ENCODE results near the gene FOXL2. TPM values are rescaled to one million over a fixed set of nuclear protein-coding genes. Genes with fewer than 3 reads are reported as not detected.

Gene FOXL2
- polyA plus RNA-seq, 1 of the 3 experiments (the other 2 are of a cell fraction), result not detected

DNA sequence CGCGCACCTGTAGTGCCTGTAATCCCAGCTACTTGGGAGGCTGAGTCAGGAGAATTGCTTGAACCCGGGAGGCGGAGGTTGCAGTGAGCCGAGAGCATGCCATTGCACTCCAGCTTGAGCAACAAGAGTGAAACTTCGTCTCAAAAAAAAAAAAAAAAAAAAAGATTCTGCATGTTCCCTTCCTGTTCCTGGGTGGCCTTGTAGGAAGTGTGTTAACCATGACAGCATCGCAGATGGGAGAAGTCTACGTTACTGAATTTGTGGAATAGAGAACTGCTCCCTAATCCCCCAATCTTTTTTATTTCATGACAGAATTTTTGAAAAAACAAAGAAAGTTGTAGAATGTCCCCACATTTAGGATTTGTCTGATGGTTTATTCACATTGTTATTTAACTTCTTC lies 45.4 kb downstream of the FOXL2 start (continued):
- TF ChIP-seq, protein P1, sequence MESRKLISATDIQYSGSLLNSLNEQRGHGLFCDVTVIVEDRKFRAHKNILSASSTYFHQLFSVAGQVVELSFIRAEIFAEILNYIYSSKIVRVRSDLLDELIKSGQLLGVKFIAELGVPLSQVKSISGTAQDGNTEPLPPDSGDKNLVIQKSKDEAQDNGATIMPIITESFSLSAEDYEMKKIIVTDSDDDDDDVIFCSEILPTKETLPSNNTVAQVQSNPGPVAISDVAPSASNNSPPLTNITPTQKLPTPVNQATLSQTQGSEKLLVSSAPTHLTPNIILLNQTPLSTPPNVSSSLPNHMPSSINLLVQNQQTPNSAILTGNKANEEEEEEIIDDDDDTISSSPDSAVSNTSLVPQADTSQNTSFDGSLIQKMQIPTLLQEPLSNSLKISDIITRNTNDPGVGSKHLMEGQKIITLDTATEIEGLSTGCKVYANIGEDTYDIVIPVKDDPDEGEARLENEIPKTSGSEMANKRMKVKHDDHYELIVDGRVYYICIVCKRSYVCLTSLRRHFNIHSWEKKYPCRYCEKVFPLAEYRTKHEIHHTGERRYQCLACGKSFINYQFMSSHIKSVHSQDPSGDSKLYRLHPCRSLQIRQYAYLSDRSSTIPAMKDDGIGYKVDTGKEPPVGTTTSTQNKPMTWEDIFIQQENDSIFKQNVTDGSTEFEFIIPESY (IDR thresholded peaks at IDR 0.05; ENCODE audit: borderline replicate concordance, low read depth), result no peak
- no peak for TF ChIP-seq EP300 (IDR thresholded peaks at IDR 0.05; ENCODE audit: borderline replicate concordance in 1 of 2, low read depth in 1 of 2, low read length in 1 of 2)
- TF ChIP-seq RCOR1 (IDR thresholded peaks at IDR 0.05; ENCODE audit: low read length), result no peak
- TF ChIP-seq, protein P2, sequence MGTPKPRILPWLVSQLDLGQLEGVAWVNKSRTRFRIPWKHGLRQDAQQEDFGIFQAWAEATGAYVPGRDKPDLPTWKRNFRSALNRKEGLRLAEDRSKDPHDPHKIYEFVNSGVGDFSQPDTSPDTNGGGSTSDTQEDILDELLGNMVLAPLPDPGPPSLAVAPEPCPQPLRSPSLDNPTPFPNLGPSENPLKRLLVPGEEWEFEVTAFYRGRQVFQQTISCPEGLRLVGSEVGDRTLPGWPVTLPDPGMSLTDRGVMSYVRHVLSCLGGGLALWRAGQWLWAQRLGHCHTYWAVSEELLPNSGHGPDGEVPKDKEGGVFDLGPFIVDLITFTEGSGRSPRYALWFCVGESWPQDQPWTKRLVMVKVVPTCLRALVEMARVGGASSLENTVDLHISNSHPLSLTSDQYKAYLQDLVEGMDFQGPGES (IDR thresholded peaks at IDR 0.05; ENCODE audit: low read depth, low read length), result no peak

DNA sequence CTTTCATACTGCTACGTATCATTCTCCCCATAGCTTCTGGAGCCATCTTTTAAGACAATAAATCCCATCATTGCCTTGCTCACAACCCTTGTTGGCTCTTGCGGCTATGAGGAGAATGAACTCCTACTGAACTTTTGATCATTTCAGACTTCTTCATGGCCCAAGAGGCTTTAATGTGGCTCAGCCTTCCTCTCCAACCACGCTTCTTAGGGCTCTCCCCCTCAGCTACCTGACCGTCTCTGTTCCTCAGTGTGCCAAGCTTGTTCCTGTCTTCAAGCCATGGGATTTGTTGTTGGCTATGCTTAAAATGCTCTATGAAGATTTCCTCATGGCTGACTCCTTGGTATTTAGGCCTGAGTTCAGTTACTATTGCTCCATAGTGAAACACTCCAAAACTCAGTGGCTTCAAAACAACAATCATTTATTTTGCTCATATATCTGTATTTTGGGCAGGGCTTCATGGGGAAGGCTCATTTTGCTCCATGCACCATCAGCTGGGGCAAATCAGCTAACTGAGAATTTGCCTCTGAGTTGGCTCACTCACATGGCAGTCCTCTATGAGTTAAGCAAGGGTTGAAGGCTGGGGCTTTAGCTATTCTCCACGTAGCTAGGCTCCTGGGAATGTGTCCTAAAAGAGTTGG lies 47.5 kb downstream of the FOXL2 start:
- Histone ChIP-seq H4K20me1 (ENCODE audit: insufficient read depth) (no peaks in the 10 kb centered on the region), H3K27ac (ENCODE audit: low read depth in 2 of 2, low read length in 1 of 2) (no peak overlapping the region), H3K4me2 (no peak overlapping the region), H3K9ac (no peak overlapping the region), H3K36me3 (replicated peaks in 1 of 2; ENCODE audit: control insufficient read depth in 1 of 2, insufficient read depth in 2 of 2, low read length in 1 of 2) (no peaks in the 10 kb centered on the region), H3K27me3 (ENCODE audit: insufficient read depth) (no peaks in the 10 kb centered on the region), H3F3A (replicated peaks; ENCODE audit: insufficient read depth) (no peaks in the 10 kb centered on the region), H3K4me3 (ENCODE audit: low read depth in 2 of 2, low read length in 1 of 2) (no peak overlapping the region), H3K9me2 (no peaks in the 10 kb centered on the region), H3K9me3 (no peaks in the 10 kb centered on the region), H3K4me1 (ENCODE audit: control insufficient read depth in 1 of 2, insufficient read depth in 2 of 2, low read depth in 1 of 2, low read length in 1 of 2) (no peaks in the 10 kb centered on the region), H2AFZ (ENCODE audit: low read depth) (no peak overlapping the region), H3K79me2 (ENCODE audit: insufficient read depth) (no peaks in the 10 kb centered on the region)
- no peak for DNase-seq
- TF ChIP-seq FOSL2 (IDR thresholded peaks at IDR 0.05; ENCODE audit: borderline replicate concordance, low read depth) (no peak), TCF12 (IDR thresholded peaks at IDR 0.05) (no peak), JUND (IDR thresholded peaks at IDR 0.05) (no peak)
- TF ChIP-seq, protein P3, sequence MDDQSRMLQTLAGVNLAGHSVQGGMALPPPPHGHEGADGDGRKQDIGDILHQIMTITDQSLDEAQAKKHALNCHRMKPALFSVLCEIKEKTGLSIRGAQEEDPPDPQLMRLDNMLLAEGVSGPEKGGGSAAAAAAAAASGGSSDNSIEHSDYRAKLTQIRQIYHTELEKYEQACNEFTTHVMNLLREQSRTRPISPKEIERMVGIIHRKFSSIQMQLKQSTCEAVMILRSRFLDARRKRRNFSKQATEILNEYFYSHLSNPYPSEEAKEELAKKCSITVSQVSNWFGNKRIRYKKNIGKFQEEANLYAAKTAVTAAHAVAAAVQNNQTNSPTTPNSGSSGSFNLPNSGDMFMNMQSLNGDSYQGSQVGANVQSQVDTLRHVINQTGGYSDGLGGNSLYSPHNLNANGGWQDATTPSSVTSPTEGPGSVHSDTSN (IDR thresholded peaks at IDR 0.05), result no peak
- CTCF ChIA-PET, result interaction anchor here (0.9 to 6.5 kb wide), 4 partner anchors 16 to 437 kb away, joined by 4 to 50 read pairs (median 6); no protein-coding TSS in a partner anchor
- WGBS (ENCODE audit: low lambda C conversion rate), result 47% methylated on average over 5 of the region's 5 CpGs
- POLR2A ChIA-PET, result no interaction called here

DNA sequence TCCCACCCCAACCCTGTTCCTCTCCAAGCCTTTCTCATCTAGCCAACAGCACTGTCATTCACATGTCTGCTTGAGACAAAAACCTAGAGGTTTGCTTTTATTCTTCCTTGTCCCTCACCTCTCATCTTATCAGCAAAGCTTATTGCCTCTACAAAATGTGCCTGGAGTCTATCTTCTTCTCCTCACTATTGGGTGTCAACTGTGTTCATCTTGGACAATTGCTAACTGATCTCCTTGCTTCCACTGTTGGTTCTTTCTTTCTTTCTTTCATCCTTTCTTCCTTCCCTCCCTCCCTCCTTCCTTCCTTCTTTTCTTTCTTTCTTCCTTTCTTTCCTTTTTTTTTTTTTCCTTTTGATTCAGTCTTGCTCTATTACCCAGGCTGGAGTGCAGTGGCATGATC lies 48.2 kb downstream of the FOXL2 start:
- no peaks in the 10 kb centered on the region for H3K27me3 ChIP-seq (ENCODE audit: insufficient read depth)
- H3K9me3 ChIP-seq, result no peaks in the 10 kb centered on the region
- H4K20me1 ChIP-seq (ENCODE audit: insufficient read depth), result no peaks in the 10 kb centered on the region
- H3F3A ChIP-seq (replicated peaks; ENCODE audit: insufficient read depth), result no peaks in the 10 kb centered on the region
- no peaks in the 10 kb centered on the region for H3K4me1 ChIP-seq (ENCODE audit: control insufficient read depth in 1 of 2, insufficient read depth in 2 of 2, low read depth in 1 of 2, low read length in 1 of 2)
- no peak overlapping the region for H3K4me3 ChIP-seq (ENCODE audit: low read depth in 2 of 2, low read length in 1 of 2)
- no peak overlapping the region for H3K9ac ChIP-seq
- ChIA-PET POLR2A (no interaction called here), CTCF (interaction anchor here (1.0 to 6.5 kb wide), 5 partner anchors 11 to 304 kb away, joined by 3 to 50 read pairs (median 5); no protein-coding TSS in a partner anchor)
- no peak overlapping the region for H3K4me2 ChIP-seq
- H3K79me2 ChIP-seq (ENCODE audit: insufficient read depth), result no peaks in the 10 kb centered on the region
- H3K9me2 ChIP-seq, result no peaks in the 10 kb centered on the region
- no peaks in the 10 kb centered on the region for H3K36me3 ChIP-seq (replicated peaks in 1 of 2; ENCODE audit: control insufficient read depth in 1 of 2, insufficient read depth in 2 of 2, low read length in 1 of 2)
- no peak overlapping the region for H3K27ac ChIP-seq (ENCODE audit: low read depth in 2 of 2, low read length in 1 of 2)
- DNase-seq, result no peak
- H2AFZ ChIP-seq (ENCODE audit: low read depth), result no peak overlapping the region
- TF ChIP-seq CHD2 (IDR thresholded peaks at IDR 0.05; ENCODE audit: low read length, partially characterized antibody) (no peak), JUND (IDR thresholded peaks at IDR 0.05) (no peak), TCF12 (IDR thresholded peaks at IDR 0.05) (no peak), MXI1 (IDR thresholded peaks at IDR 0.05; ENCODE audit: low read depth, low read length) (no peak), RCOR1 (IDR thresholded peaks at IDR 0.05; ENCODE audit: low read length) (no peak), NRF1 (IDR thresholded peaks at IDR 0.05; ENCODE audit: low read depth, low read length) (no peak), FOXJ3 (CRISPR knock-in tag; IDR thresholded peaks at IDR 0.05) (no peak), EZH2phosphoT487 (IDR thresholded peaks at IDR 0.05; ENCODE audit: borderline replicate concordance, low read depth) (no peak)
- TF ChIP-seq, protein P4, sequence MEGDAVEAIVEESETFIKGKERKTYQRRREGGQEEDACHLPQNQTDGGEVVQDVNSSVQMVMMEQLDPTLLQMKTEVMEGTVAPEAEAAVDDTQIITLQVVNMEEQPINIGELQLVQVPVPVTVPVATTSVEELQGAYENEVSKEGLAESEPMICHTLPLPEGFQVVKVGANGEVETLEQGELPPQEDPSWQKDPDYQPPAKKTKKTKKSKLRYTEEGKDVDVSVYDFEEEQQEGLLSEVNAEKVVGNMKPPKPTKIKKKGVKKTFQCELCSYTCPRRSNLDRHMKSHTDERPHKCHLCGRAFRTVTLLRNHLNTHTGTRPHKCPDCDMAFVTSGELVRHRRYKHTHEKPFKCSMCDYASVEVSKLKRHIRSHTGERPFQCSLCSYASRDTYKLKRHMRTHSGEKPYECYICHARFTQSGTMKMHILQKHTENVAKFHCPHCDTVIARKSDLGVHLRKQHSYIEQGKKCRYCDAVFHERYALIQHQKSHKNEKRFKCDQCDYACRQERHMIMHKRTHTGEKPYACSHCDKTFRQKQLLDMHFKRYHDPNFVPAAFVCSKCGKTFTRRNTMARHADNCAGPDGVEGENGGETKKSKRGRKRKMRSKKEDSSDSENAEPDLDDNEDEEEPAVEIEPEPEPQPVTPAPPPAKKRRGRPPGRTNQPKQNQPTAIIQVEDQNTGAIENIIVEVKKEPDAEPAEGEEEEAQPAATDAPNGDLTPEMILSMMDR (IDR thresholded peaks at IDR 0.05), result no peak
- TF ChIP-seq, protein P1 (IDR thresholded peaks at IDR 0.05; ENCODE audit: borderline replicate concordance, low read depth), result no peak
- TF ChIP-seq, protein P3 (IDR thresholded peaks at IDR 0.05), result no peak
